NCI-H510A treated with DMSO at 0.1 percent for 48 hours (cell line): ENCODE results near the gene KCNIP1.
A peak's percentile ranks its signal among the peaks of the same experiment; 100 is the strongest.

Source experiments
- DNase-seq: peaks from one replicate; lab custom pipeline; 2025; lab: John Stamatoyannopoulos, UW

KCNIP1 gene

DNA sequence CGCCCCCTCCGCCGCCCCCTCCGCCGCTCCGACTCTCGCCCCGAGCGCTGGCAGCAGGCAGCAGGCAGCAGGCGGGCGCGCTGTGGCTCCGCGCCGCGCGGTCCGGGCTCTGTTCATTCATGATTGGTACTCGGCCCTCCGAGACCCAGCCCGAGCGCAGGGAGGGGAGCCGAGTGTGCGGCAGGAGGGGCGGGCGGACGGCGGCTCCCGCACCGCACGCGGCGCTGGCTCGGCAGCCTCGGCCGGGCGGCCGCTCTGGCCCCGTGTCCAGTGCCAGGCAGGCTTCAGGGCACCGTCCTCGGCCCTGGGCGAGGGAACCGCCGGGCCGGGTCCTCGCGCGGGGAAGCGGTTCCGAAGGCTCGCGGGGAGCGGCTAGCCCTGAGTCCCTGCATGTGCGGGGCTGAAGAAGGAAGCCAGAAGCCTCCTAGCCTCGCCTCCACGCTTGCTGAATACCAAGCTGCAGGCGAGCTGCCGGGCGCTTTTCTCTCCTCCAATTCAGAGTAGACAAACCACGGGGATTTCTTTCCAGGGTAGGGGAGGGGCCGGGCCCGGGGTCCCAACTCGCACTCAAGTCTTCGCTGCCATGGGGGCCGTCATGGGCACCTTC lies at the start of gene KCNIP1:
Gene KCNIP1 (plus strand): TSS at position 31 of the 607 bp plus-strand sequence.
- peak; percentile 1 for DNase-seq

DNA sequence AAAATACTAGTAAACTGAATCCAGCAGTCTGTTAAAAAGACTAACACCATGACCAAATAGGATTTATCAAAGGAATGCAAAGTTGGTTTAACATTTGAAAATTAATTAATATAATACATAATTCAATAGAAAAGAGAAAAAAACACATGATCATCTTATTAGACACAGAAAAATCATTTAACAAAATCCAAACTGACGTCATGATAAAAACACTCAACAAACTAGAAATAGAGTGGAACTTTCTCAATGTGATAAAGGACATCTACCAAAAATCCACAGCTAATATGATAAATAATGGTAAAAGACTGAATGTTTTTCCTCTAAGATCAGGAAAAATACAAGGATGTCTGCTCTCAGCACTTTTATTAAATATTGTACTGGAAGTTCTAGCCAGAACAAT lies 40.4 kb upstream of the KCNIP1 start:
- no peak for DNase-seq

DNA sequence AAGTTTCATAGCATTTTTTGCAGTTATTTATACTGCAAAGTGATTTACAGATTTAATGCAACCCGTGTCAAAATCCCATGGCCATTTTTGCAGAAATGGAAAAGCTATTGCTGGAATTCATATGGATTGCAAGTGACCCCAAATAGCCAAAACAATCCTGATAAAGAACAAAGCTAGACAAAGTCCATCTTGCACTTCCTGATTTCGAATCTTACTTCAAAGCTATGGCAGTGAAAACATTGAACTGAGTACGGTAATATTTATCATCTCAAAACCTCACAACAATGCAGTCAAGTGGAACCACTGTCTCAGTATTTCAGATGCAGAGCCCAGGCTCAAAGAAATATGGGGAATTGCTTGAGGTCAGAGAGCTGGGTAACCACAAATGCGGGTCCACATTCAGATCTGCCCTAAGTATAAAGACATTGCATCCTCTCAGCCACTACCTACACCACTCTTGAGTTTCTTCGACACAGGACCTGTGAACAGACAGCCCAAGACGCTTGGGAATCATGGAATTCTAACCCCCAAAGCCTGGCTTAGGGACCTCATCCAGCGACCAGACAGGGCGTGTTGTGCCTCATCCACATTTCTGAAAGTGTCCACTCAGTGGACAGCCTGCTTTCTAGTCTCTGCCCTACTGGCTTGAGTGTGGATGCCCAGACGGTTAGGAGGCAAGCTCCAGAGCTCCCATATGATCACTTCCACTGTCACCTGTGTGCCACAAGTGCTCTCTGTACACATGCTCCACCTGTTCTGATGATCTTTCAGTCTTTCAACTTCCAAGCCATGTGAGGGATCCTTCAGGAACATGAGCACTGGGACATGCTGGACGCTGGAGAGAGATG lies 39.3 kb upstream of the KCNIP1 start:
- DNase-seq = no peak

DNA sequence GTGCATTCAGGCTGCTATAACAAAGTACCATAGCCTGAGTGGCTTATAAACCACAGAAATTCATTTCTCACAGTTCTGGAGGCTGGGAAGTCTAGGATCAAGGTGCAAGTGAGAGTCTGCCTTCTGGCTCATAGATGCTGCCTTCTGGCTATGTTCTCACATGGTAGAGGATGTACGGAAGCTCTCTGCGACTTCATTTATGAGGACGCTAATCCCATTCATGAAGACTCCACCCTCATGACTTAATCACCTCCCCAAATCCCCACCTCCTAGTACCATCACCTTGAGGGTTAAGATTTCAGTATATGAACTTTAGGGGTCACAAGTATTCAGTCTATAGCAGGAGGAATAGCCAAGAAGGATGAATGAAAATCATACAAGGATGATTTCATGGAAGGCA lies 37.3 kb upstream of the KCNIP1 start:
- no peak for DNase-seq

GRCh38 chr5:170466988-170467707 lies 36.7 kb upstream of the KCNIP1 start:
- DNase-seq = no peak

DNA sequence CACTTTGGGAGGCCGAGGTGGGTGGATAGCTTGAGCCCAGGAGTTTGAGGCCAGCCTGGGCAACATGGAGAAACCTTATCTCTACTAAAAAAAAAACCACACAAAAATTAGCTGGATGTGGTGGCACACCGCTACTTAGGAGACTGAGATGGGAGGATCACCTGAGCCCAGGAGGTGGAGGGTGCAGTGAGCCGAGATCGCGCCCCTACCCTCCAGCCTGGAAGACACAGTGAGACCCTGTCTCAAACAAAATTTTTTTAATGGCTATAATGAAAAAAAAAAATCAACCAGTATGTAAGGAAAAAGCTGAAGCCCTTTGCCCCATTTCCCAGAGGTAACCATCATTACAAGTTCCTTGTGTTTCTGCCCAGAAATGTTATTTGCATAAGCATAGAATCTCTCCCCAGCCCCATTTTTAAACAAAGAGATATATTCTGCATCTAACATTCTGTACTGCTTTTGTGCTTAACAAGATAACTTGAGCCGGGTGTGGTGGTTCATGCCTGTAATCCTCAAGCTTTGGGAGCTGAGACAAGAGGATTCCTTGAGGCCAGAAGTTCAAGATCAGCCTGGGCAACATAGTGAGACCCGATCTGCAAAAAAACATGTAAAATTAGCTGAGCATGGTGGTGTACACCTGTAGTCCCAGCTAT lies 35.1 kb upstream of the KCNIP1 start:
- no peak for DNase-seq

DNA sequence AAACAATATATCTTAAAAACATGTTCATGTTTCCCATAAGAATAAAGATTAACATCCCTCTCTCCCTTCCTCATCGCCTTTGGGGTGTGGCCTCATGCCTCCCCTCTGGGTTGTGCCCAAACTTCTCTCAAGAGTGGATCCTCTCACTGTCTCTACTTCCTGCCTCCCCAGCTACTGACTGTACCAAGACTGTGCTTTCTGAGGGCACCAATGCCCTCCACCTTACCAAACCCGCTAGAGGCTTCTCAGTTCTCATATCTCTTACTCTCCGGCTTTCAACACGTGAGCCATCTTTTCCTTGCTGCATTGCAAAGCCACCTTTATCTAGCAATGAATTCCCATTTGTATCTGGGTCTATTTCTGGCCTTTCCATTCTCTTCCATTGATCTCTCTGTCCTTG lies 34.4 kb upstream of the KCNIP1 start:
- no peak for DNase-seq

- DNase-seq = no peak
Observed at GRCh38 chr5:170470275-170470674, 33.5 kb upstream of the KCNIP1 start.

DNA sequence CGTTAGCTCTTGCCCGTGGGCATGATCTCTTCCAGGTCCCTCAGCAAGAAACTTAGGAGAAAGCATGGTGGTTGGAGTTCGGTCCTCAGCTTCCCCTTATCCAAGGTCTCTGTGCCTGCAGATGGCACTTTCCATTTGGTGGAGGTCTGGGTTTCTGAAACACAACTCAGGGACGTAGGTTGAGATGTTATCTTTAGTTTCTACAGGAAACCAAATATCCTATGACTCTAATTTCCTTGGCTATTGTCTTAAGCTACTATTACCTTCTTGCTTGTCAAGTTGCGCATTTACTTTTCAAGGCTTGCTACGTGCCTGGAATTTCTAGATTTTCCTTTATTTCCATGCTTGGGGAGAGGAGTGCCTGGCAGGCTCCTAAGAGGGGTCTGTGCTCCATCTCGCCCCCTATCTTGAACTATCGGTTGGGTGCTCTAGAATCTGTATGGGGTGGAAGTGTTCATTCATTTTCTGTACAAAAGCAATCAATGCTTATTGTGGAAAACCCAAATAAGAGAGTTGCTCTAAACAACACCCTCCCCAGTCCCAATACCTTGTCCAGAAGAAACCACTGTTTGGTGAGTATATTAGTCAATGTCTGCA lies 32.9 kb upstream of the KCNIP1 start:
- DNase-seq = no peak

DNA sequence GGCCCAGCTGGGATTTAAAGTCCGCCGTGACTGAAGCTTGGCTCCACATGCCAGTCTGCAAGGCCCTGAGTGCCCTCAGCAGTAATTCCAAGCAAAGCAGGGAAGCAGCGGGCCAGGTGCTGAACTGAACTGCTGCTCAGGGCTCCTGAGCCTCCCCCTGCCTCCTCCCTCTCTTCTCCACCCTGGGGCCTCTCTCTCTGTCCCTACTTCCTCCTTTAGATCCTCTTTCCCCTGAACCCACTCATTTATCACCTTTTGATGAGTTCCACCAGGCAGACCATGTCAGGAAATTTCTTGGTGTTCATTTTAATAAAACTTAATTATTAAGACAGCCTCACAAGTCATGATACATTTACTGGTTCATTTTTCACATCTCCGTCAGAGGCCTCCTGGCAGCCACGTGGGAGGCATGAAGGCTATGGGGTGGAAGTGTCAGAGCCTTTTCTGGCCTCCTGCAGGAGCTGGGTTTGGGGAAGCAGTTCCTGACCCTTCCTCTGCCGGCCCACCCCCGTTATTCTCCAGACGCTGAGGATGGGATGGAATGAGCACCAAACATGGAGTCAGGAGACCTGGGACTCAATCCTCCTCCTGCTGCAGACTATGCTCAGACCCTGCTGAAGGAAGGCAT lies 32.2 kb upstream of the KCNIP1 start:
- DNase-seq = no peak

DNA sequence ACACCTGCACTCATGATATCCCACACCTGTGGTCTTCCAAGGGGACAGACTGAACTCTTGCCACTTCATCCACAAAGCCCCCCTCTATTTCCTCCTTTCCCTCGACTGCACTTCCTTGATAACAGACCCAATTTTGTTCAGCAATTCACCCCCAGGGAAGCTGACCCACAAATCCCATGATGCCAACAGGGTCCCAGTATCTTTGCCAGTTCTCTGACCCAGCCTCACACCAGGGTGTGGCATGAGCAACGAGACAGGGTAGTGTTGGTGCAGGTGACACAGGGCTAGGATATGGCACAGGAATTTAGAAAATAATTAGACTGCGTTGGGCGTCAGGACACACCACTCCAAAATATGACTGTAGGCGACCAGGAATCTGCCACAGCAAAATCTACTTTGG lies 30.2 kb upstream of the KCNIP1 start:
- no peak for DNase-seq

DNA sequence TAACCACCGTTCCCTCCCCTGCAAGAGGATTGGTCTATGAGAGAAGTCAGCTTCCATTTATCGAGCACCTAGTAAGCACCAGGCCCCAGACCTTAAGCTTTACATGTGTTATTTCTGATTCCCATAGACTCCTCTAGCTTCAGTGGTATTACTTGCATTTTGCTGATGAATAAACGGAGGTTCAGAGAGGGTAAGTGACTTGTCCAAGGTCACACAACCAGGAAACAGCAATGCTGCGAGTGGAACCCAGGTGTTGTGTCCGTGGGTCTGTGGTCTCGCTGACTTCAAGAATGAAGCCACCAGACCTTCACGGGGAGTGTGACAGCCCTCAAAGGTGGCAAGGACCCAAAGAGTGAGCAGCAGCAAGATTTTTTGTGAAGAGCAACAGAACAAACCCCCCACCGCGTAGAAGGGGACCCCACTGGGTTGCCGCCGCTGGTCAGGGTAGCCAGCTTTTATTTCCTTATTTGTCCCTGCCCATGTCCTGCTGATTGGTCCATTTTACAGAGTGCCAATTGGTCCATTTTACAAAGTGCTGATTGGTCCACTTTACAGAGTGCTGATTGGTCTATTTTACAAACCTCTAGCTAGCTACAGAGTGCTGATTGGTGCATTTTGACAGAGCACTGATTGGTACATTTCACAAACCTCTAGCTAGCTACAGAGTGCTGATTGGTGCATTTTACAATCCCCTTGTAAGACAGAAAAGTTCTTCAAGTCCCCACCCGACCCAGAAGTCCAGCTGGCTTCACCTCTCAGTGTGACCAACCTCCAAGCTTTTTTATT lies 29.1 kb upstream of the KCNIP1 start:
- DNase-seq = no peak

DNA sequence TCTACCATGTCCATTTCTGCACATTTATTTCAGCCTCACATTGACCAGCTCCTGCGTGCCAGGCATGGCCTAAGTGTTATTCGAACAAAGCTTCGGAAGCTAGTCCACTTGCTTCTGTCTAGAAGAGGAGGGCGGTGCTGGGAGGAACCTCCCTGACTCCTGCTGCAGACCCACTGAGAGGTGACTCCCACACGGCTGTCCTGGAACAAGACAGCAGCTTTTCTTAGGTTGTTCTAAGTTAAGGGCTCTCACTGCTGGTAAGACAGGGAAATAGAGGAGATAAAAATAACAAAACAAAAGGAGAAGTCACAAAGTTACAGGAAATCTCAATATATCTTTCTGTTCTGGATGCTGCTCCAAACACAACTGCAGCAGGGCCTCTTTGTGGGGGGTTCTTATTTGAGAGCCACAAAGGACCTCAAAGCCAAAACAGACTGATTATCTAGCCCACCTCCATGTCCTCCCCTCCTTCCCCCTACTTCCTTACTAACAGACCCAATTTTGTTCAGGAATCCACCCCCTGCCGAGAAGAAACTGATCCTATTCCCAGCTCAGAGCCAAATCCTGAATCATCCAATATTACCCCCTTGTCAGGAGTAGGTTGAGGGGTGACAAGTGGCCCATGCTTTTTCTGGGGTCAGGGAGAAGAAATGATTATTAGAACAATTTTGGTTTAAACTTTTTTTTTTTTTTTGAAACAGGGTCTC lies 28.4 kb upstream of the KCNIP1 start:
- no peak for DNase-seq

GRCh38 chr5:170476704-170477103 lies 27.1 kb upstream of the KCNIP1 start:
- DNase-seq = no peak

DNA sequence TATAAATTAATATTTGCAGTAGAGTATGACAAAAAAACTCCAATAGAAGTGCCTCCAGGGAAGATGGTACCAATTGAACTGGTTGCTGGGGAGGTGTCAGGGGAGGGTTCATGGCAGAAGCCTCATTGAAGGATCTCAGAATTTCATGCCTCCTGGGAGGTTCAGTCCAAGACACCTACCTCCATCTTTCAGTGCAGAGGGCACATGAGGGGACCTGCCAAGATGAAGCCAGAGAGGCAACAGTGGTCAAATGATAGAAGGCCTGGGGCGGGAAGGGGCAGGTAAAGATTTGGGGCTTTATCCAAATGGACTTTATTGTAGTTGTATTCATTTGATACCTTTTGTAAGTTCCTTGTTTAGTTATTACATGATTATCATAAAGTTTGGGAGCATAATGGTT lies 25.9 kb upstream of the KCNIP1 start:
- DNase-seq = no peak

DNA sequence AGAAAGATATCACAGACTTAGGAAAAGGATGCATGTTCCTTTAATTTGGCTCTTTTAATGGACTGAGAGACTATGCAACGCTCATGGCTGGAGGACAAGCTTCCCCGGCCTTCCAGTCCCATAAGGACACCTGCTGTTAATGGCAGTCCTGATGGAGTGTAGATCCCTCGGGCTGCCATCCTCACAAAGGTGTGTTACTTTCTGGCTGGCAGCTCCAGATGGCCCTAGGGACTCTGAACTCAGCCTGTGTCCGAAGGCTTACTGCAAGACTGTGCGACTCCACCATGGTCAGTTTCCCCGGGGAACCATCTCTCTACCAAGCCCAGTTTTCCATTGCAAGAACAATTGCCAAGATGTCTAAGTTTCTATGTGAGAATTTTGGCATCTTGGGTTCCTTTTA lies 25.5 kb upstream of the KCNIP1 start:
- DNase-seq = no peak

GRCh38 chr5:170479484-170479883 lies 24.3 kb upstream of the KCNIP1 start:
- no peak for DNase-seq

DNA sequence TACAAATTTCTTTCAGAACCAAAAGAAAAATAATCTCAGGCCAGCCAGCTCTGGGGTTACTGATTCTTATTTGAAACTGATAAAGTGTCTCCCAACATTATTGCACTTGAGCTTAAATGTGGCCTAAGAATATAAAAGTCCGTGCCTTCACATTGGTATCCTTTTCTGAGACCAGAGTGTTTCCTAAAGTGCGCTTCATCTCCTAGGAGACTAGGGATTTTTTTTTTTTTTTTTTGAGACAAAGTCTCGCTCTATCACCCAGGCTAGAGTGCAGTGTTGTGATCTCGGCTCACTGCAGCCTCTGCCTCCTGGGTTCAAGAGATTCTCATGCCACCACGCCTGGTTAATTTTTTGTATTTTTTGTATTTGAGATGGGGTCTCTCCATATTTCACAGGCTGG lies 23.6 kb upstream of the KCNIP1 start:
- DNase-seq = no peak

DNA sequence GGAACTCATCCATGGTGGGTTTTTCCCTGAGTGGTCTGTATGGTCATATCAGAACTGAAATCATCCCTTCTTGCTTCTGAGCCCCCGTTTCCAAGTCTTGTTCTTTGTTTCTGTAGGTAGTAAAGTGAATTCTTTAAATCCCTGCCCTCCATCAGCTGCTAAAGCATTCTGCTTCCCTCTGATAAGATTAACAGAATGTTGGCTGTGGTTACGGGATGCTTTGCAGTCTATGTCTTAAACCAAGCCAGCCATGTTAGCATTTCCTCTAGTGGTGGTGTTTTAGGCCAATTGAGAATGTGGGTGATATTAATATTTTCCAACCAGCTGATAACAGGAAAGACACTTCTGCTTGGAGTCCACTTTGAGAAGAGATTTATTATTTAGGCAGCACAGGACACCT lies 22.0 kb upstream of the KCNIP1 start:
- no peak for DNase-seq

- DNase-seq = no peak
Observed at GRCh38 chr5:170482511-170482910, 21.3 kb upstream of the KCNIP1 start.
